A549 treated with Hydrocortisone at 1 μM for 4 hours (cell line): ENCODE data around the gene SIGLEC8. TPM values are rescaled to one million over a fixed set of nuclear protein-coding genes. Genes with fewer than 3 reads are reported as not detected.

ENCODE experiments used
- total RNA-seq: library from RNA; stranded (reverse); fragments of 200-300 nt; extraction: Qiagen RNA extraction; gene quantifications from 5 replicates; pipeline ENCODE4 v1.2.3, GENCODE V29; 2022

SIGLEC8 gene
- not detected in 5 replicates for total RNA-seq

DNA sequence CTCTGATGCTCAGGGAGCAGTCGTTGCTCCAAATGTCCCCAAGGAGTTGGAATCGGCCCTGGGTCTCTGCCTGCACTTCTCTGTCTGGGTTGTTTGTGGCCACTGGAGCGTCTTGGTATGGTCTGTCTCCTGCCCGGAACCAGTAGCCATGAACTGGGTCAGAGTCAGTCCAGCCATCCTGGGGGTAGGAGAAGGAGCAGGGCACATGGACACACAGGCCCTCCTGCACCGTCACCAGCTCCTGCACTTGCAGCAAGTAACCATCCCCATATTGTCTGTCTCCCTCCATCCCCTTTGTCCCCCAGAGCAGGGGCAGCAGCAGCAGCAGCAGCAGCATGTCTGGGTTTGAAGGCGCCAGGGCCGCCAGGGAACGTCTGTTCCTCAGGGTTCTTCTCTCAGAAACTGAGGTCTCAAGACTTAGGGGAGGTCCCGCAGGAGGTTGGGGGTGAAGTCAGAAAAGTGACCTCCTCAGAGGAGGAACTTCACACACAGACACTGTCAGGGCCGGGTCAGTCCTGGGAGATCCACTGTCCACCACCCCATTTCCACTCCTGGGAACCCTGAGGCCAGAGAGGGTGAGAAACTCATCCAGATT, at the start of gene SIGLEC8:
Gene SIGLEC8, minus strand, starts transcription at position 404 of the 595 bp plus-strand sequence. Its CDS starts 67 bp downstream, at position 337.

GRCh38 chr19:51501594-51502263, 43.5 kb upstream of the SIGLEC8 start, which contains the start of gene SIGLEC12:
TSS of gene SIGLEC12 (minus strand) at chr19:51501800. CDS start at chr19:51501733, 67 bp downstream.

DNA sequence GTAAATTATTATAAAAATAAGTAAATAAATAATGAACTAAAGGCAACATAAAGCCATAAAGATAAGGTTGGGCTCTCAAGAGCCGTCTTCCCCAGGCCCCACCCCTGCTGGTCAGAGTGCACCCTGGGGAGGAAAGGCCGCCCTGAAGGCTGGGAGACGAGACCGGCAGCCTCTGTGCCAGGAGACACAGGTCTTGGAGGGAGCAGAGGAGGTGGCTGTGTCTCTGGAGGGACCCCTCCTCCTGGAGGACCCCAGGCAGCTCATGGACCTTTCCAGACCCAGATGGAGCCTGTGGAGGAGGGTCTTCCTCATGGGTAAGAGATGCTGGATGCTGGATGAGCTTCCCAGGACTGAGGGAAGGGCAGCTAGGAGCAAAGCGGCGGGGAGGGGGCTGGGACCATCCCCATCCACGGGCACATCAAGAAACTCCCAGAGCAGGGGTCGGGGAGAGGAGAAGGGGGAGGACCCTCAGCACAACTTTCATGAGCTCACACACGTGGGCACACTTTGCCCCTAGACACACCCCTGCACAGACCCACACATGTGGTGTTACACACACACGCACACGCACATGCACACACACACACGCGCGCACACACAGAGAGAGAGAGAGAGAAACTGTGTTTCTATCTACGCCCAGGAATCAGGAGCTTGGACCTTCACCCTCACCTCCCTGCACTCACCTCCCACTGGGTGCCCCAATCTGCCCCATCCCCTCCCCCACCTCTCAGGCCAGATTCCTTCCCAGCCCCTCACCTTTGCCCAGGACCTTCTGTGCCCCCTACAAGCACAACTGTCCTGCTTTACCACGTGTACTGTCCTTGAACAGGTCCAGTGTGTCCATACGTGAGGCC, 20.4 kb upstream of the SIGLEC8 start, which contains the start of gene CEACAM18:
Gene CEACAM18, plus strand, starts transcription at position 159 of the 854 bp plus-strand sequence.

GRCh38 chr19:51417107-51417809, 41.0 kb downstream of the SIGLEC8 start, which contains the start of gene SIGLEC10:
TSS of gene SIGLEC10 (minus strand) at chr19:51417642. CDS start at chr19:51417581, 61 bp downstream.

Other genes starting within 250 kb of the SIGLEC8 start
- 0.14 to 0.22 TPM in 2 of 5 replicates, not detected in the others for gene CD33, start 233.4 kb downstream of the SIGLEC8 start, total RNA-seq
- not detected in 5 replicates for gene SIGLECL1, start 207.4 kb downstream of the SIGLEC8 start, total RNA-seq
- 0.03 to 0.14 TPM (median 0.06 TPM) in 3 of 5 replicates, not detected in the others for gene IGLON5, start 146.8 kb downstream of the SIGLEC8 start, total RNA-seq
- 11.6 to 16.8 TPM (median 14.1 TPM) in 5 replicates for gene VSIG10L, start 116.3 kb downstream of the SIGLEC8 start, total RNA-seq
- gene ETFB, start 92.1 kb downstream of the SIGLEC8 start, total RNA-seq = 230 to 256 TPM (median 244 TPM) in 5 replicates
- 3.7 to 13.8 TPM (median 12.5 TPM) in 5 replicates for gene CLDND2, start 89.5 kb downstream of the SIGLEC8 start, total RNA-seq
- gene NKG7, start 85.8 kb downstream of the SIGLEC8 start, total RNA-seq = not detected in 5 replicates
- gene LIM2, start 70.5 kb downstream of the SIGLEC8 start, total RNA-seq = not detected in 5 replicates
- not detected in 5 replicates for gene C19orf84, start 67.9 kb downstream of the SIGLEC8 start, total RNA-seq
- gene SIGLEC10, start 40.8 kb downstream of the SIGLEC8 start, total RNA-seq = 0.03 to 0.08 TPM (median 0.07 TPM) in 3 of 5 replicates, not detected in the others
- not detected in 5 replicates for gene CEACAM18, start 20.1 kb upstream of the SIGLEC8 start, total RNA-seq
- gene SIGLEC12, start 43.3 kb upstream of the SIGLEC8 start, total RNA-seq = not detected in 5 replicates
- not detected in 5 replicates for gene SIGLEC6, start 73.2 kb upstream of the SIGLEC8 start, total RNA-seq
- 3.1 to 4.5 TPM (median 3.9 TPM) in 5 replicates for gene ZNF175, start 112.8 kb upstream of the SIGLEC8 start, total RNA-seq
- not detected in 5 replicates for gene SIGLEC5, start 171.9 kb upstream of the SIGLEC8 start, total RNA-seq
- 0.05 to 0.10 TPM in 2 of 5 replicates, not detected in the others for gene SIGLEC14, start 188.4 kb upstream of the SIGLEC8 start, total RNA-seq
- 10.0 to 14.7 TPM (median 13.1 TPM) in 5 replicates for gene SPACA6, start 234.9 kb upstream of the SIGLEC8 start, total RNA-seq